ENCODE data around the gene SC5D.

The SC5D gene

GRCh38 chr11:121356357-121356756 is 63.8 kb downstream of the SC5D start:
- Histone ChIP-seq H3K27me3 (ENCODE audit: insufficient read depth, low read length) (peaks cover 56% of the 10 kb centered on the region), H3K27ac (ENCODE audit: low read depth, low read length) (no peak overlapping the region), H2AFZ (ENCODE audit: low read length, unreplicated experiment) (no peak overlapping the region), H3K79me2 (ENCODE audit: control insufficient read depth, insufficient read depth, low read length, unreplicated experiment) (no peaks in the 10 kb centered on the region), H3K4me3 (ENCODE audit: low read depth, low read length) (no peak overlapping the region), H3K4me1 (ENCODE audit: control insufficient read depth, insufficient read depth, low read length, unreplicated experiment) (no peaks in the 10 kb centered on the region), H3K36me3 (ENCODE audit: insufficient read depth, low read length) (no peaks in the 10 kb centered on the region)
